HEK293T (cell line): ENCODE data around the gene DCP1B.

Source experiments
- CTCF ChIA-PET: fragments of 350-600 bp; formaldehyde crosslinking; extraction: SDS; loops from one replicate; lab custom pipeline; 2021; ENCODE audit warnings: antibody characterized with exemption, inconsistent platforms; lab: Yijun Ruan, JAX
- POLR2A ChIA-PET: fragments of 350-600 bp; formaldehyde crosslinking; extraction: SDS; loops from one replicate; lab custom pipeline; 2020; ENCODE audit warnings: antibody characterized with exemption, inconsistent platforms; lab: Yijun Ruan, JAX
- DNase-seq: peaks from one replicate; pipeline ENCODE4 v3.0.0; 2012; ENCODE audit warnings: mixed read lengths; ENCODE audit errors: extremely low spot score
- ARNT ChIP-seq: fragments of 450-650 bp; IDR thresholded peaks from 2 replicates; pipeline ENCODE4 v1.6.1; 2017; ENCODE audit warnings: mild to moderate bottlenecking
- BHLHE40 ChIP-seq: fragments of 450-650 bp; IDR thresholded peaks from 2 replicates; pipeline ENCODE4 v1.6.1; 2016; ENCODE audit warnings: mild to moderate bottlenecking, moderate library complexity, borderline replicate concordance
- CTBP1 ChIP-seq: fragments of 450-650 bp; IDR thresholded peaks from 2 replicates; pipeline ENCODE4 v1.6.1; 2016; ENCODE audit warnings: borderline replicate concordance
- ELF4 ChIP-seq: fragments of 450-650 bp; IDR thresholded peaks from 2 replicates; pipeline ENCODE4 v1.6.1; 2017; ENCODE audit warnings: antibody characterized with exemption
- FOXA1 ChIP-seq: fragments of 450-650 bp; IDR thresholded peaks from 2 replicates; pipeline ENCODE4 v1.6.1; 2016; ENCODE audit warnings: mild to moderate bottlenecking
- FOXK2 ChIP-seq: fragments of 450-650 bp; IDR thresholded peaks from 2 replicates; pipeline ENCODE4 v1.6.1; 2016; ENCODE audit warnings: mild to moderate bottlenecking
- FOXM1 ChIP-seq: fragments of 450-650 bp; IDR thresholded peaks from 2 replicates; pipeline ENCODE4 v1.6.1; 2017; ENCODE audit warnings: mild to moderate bottlenecking, borderline replicate concordance
- HDGF ChIP-seq: fragments of 450-650 bp; IDR thresholded peaks from 2 replicates; pipeline ENCODE4 v1.6.1; 2017; ENCODE audit warnings: antibody characterized with exemption, borderline replicate concordance
- L3MBTL2 ChIP-seq: fragments of 450-650 bp; conservative IDR thresholded peaks from 2 replicates; pipeline ENCODE4 v1.6.1; 2016; ENCODE audit warnings: mild to moderate bottlenecking
- LEF1 ChIP-seq: fragments of 450-650 bp; IDR thresholded peaks from 2 replicates; pipeline ENCODE4 v1.6.1; 2017; ENCODE audit warnings: mild to moderate bottlenecking, borderline replicate concordance
- NFRKB ChIP-seq: fragments of 450-650 bp; IDR thresholded peaks from 2 replicates; pipeline ENCODE4 v1.6.1; 2016; ENCODE audit warnings: mild to moderate bottlenecking, moderate library complexity
- SP1 ChIP-seq: fragments of 450-650 bp; IDR thresholded peaks from 2 replicates; pipeline ENCODE4 v1.6.1; 2017
- SUZ12 ChIP-seq: fragments of 450-650 bp; IDR thresholded peaks from 2 replicates; pipeline ENCODE4 v1.6.1; 2016; ENCODE audit warnings: mild to moderate bottlenecking
- TARDBP ChIP-seq: fragments of 450-650 bp; IDR thresholded peaks from 2 replicates; pipeline ENCODE4 v1.6.1; 2016
- ZNF384 ChIP-seq: fragments of 450-650 bp; IDR thresholded peaks from 2 replicates; pipeline ENCODE4 v1.6.1; 2016
- TF ChIP-seq, protein P1 (sequence below): fragments of 450-650 bp; IDR thresholded peaks from 2 replicates; pipeline ENCODE4 v1.6.1; 2016

DCP1B gene

DNA sequence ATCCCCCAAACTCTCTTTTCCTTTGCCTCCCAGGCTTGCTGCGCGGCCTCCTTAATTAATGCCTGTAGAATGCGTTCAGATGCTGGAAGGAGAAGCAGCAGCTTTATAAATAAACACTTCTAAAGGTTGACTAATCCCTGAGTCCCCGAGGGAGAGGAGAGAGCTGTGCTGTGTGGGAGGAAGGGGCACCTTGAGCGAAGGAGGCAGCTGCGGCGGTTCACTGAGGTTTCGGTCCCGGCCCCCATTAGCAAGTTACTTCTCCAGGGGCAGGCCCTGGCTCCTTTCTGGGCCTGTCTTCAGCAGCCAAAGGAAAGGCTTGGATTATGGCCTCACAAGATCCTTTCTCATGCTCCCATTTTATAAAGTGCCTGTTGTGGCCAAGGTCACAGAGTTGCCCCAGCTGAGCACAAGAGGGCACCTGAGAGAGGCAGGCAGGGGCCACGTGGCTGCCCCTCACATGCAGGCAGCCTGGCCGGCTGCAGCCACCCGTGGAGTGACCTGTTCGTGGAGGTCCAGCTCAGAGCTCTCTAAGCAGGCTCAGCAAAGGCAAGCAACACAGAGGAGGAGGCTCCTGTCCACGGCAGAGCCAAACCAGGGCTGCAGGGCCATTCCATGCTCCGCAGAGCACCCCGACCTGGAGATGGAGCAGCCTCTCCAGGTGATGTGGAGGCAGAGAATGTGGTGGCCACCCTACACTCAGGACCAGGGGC, 70.8 kb downstream of the DCP1B start:
- no peak for TF ChIP-seq FOXA1
- no peak for TF ChIP-seq ZNF384
- no peak for TF ChIP-seq NFRKB
- CTCF ChIA-PET, result interaction anchor here (0.6 kb wide), 1 partner anchor 211 kb away, joined by 5 read pairs; no protein-coding TSS in a partner anchor
- DNase-seq, result no peak
- POLR2A ChIA-PET, result no interaction called here

DNA sequence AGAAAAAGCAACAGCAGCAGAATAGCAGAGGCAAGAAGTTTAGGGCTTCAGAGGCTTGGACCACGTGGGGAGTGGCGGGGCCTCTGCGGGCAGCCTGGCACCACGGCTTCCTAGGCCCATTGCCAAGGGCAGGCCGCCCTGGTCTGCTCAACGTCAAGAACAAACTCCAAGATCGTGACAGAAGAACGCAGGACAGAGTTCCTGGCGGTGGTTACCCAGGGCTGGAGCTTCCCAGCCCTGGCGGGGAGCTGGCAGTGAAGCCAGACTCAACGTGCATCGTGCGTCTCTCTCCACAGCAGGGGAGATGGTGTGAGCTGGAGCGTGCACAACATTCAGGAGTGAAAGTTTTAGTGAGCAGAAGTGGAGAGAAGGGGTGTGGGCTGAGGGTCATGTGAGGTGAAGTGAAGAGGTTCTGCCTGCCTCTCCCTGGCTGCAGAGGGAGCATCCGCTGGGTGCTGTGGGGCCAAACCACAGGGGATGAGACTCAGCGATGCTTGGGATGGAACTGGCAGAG, 71.9 kb downstream of the DCP1B start:
- ChIA-PET POLR2A (interaction anchor here (1.1 kb wide), 1 partner anchor 271 kb away, joined by 3 read pairs; no protein-coding TSS in a partner anchor), CTCF (no interaction called here)
- TF ChIP-seq FOXK2 (no peak), L3MBTL2 (no peak), CTBP1 (no peak), LEF1 (no peak), BHLHE40 (no peak), ELF4 (no peak), FOXA1 (no peak), NFRKB (no peak), ZNF384 (no peak), SP1 (no peak), SUZ12 (no peak), HDGF (no peak), FOXM1 (no peak), ARNT (no peak), TARDBP (no peak)
- TF ChIP-seq, protein P1, sequence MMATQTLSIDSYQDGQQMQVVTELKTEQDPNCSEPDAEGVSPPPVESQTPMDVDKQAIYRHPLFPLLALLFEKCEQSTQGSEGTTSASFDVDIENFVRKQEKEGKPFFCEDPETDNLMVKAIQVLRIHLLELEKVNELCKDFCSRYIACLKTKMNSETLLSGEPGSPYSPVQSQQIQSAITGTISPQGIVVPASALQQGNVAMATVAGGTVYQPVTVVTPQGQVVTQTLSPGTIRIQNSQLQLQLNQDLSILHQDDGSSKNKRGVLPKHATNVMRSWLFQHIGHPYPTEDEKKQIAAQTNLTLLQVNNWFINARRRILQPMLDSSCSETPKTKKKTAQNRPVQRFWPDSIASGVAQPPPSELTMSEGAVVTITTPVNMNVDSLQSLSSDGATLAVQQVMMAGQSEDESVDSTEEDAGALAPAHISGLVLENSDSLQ, result no peak
- no peak for DNase-seq

DNA sequence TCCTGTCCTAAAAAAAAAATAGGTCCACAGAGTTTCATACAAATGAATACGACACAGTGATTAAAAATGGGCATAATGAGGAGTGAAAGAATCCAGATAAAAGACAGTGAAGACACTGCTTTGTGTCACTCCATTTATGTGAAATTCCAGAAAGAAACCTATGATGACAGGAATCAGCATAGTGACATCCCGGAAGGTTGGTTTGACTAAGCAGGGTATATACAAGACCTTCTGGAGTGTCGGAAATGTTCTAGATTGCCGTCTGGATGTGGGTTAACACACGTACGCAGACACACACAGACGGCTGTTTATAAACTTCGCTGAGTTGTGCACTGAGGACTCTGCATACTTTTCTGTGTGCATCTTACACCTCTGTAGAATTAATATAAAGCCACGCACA, 72.6 kb downstream of the DCP1B start:
- CTCF ChIA-PET, result interaction anchor here (2.0 kb wide), 1 partner anchor 8 kb away, joined by 10 read pairs; no protein-coding TSS in a partner anchor
- no peak for TF ChIP-seq FOXM1
- no peak for TF ChIP-seq ARNT
- no peak for TF ChIP-seq NFRKB
- no peak for TF ChIP-seq FOXA1
- TF ChIP-seq CTBP1, result no peak
- TF ChIP-seq LEF1, result no peak
- no peak for TF ChIP-seq SUZ12
- no peak for TF ChIP-seq TARDBP
- no peak for TF ChIP-seq HDGF
- no peak for TF ChIP-seq L3MBTL2
- TF ChIP-seq BHLHE40, result no peak
- no peak for TF ChIP-seq SP1
- TF ChIP-seq, protein P1, result no peak
- POLR2A ChIA-PET, result interaction anchor here (1.1 kb wide), 1 partner anchor 270 kb away, joined by 3 read pairs; no protein-coding TSS in a partner anchor
- no peak for DNase-seq

DNA sequence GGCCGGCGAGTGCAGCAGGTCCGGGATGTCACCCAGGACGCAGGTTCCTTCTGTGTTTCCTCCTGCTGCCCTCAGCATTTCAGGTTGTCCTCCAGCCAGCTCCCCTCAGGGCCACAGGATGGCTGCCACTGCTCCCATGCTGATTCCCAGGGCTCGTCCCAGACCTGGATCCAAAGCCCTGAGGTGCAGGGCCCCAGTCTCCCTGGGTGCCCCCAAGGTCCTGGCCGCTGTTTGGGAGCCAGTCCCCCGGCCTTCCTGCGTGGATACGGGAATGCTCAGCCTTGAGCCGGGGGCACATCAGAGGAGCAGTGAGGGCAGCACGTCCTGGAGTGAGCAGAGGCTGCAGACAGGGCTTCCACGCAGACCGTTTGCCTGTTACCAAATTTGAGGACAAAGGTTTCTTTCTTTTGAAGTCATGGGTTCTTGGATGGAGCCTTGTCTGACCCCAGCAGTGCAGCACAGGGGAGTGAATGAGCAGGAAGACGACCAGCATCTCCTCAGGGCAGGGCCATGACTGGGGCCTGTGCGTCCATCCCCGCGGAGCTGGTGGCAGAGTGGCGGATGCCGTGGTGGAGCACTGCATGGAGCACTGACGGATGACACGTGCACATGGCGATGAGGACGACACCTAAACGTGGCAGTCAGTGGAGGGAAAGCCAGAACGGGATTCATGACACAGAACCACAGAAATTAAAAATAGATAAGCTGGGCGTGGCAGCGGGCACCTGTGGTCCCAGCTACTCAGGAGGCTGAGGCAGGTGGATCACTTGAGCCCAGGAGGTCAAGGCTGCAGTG, 73.3 kb downstream of the DCP1B start:
- ChIA-PET CTCF (interaction anchor here (2.0 kb wide), 1 partner anchor 9 kb away, joined by 10 read pairs; no protein-coding TSS in a partner anchor), POLR2A (no interaction called here)
- no peak for DNase-seq
- TF ChIP-seq LEF1 (no peak), HDGF (no peak), SP1 (no peak), SUZ12 (no peak), FOXM1 (no peak)
- TF ChIP-seq, protein P1, result no peak

DNA sequence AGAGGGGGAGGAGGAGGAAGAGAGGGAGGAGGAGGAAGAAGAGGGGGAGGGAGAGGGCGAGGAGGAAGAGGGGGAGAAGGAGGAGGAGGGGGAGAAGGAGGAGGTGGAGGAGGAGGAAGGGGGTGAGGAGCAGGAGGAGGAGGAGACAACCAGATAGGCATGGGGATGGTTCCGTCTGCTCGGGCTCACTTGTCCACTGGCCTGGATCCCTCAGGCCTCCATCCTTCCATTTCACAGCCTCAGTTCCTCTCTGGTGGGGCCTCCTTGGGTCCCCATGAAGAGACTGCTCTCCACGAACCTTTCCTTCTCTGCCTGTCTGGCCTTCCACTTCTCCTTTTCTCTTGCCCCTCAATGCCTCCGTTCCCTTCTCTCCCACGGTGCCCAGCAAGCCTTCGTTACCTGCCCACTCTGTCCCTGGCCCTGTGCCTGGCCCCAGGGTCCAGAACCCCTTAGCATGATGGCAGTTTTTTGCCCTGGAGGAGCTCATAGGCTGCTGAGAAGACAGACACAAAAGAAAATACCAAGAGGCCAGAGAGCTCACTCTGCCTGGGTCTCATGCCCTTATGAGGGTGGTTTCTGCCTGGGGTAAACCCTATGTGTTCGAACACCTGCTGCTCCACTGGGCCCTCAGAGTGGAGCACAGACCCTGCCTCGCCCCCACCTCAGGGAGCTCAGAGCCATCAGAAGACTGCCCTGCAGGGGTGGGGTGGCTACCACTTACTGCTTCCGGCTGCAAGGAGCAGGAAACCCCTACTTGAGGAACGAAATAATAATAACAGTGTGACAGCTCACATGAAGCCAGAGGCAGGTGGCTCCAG, 74.1 kb downstream of the DCP1B start:
- no peak for DNase-seq
- ChIA-PET CTCF (interaction anchor here (1.0 to 2.0 kb wide), 2 partner anchors 10 to 126 kb away, joined by 3 to 10 read pairs; no protein-coding TSS in a partner anchor), POLR2A (no interaction called here)
- TF ChIP-seq LEF1 (no peak), FOXA1 (no peak), SUZ12 (no peak), L3MBTL2 (no peak), NFRKB (no peak), SP1 (no peak), FOXM1 (no peak), HDGF (no peak), ELF4 (no peak), BHLHE40 (no peak), ZNF384 (no peak), TARDBP (no peak), FOXK2 (no peak), CTBP1 (no peak), ARNT (no peak)
- TF ChIP-seq, protein P1, result no peak
